PFSK-1 (cell line): ENCODE data around the gene HOXD12.

Experiments used
- POLR2AphosphoS5 ChIP-seq: IDR thresholded peaks from 2 replicates; pipeline ENCODE4 v1.6.1; 2012; ENCODE audit warnings: low read depth, mild to moderate bottlenecking, control low read depth, low read length, moderate library complexity
- SIN3A ChIP-seq: IDR thresholded peaks from 2 replicates; pipeline ENCODE4 v1.6.1; 2012; ENCODE audit warnings: mild to moderate bottlenecking, low read length, moderate library complexity, borderline replicate concordance; ENCODE audit not compliant: insufficient read depth
- TAF1 ChIP-seq: IDR thresholded peaks from 2 replicates; pipeline ENCODE4 v1.6.1; 2012; ENCODE audit warnings: low read length, control low read depth, borderline replicate concordance; ENCODE audit not compliant: insufficient read depth

DNA sequence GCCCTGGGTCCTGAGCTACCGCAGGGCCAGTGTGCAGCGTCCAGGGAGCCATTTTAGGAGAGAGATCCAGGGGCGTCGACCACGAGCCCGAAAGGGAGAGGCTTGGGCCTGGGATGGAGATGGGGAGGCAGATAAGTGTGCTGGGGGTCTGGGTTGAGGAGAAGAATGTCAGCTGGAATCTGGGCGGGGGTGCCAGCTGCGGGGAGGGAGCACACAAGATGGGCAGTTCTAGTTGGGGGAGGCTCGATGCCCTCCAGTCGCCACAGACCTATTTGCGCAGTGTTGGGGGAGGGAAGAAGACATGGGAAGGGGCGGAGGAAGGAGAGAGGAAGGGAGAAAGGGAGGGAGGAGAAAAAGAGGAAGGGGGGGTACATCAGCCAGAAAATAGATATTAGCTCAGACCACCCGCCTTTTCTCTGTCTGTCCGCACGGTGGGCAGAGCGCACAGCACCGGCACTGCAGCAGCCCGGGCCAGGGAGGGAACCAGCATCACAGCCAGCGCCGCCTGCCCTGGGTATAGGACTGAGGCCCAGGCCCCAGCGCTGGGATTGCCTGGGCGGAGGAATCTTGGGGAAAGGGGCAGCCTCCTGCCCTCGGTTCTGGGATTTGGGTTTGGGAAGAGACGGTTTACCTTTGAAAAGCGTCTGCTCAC is 5.6 kb downstream of the HOXD12 start:
- TF ChIP-seq POLR2AphosphoS5 (no peak), SIN3A (no peak), TAF1 (no peak)
